ENCODE data around the gene CBLC.

CBLC gene

GRCh38 chr19:44848036-44848811, 70.5 kb downstream of the CBLC start:
- no peak overlapping the region for H2AFZ ChIP-seq (ENCODE audit: low read depth, low read length)
- no peak overlapping the region for H3K9ac ChIP-seq (ENCODE audit: low read depth, low read length)
- DNase-seq (no peak), ATAC-seq (ENCODE audit: insufficient read depth, low read depth) (no peak)
- no peak overlapping the region for H3K4me2 ChIP-seq (ENCODE audit: insufficient read depth, low read length)
- peaks cover 26% of the 10 kb centered on the region for H3K4me1 ChIP-seq (ENCODE audit: insufficient read depth, low read length)
- no peak for TF ChIP-seq CTCF (IDR thresholded peaks at IDR 0.05; ENCODE audit: borderline replicate concordance, extremely low read depth, low read length, poor library complexity, severe bottlenecking)
- no peak for TF ChIP-seq EZH2 (IDR thresholded peaks at IDR 0.05; ENCODE audit: borderline replicate concordance, low read depth, low read length, severe bottlenecking)
- no peak overlapping the region for H3K4me3 ChIP-seq (ENCODE audit: low read depth in 1 of 2, low read length in 2 of 2)
- no peaks in the 10 kb centered on the region for H3K27me3 ChIP-seq (ENCODE audit: insufficient read depth, low read length, poor library complexity)
- no peaks in the 10 kb centered on the region for H3K79me2 ChIP-seq (ENCODE audit: insufficient read depth, low read length)
- no peaks in the 10 kb centered on the region for H3K36me3 ChIP-seq (ENCODE audit: insufficient read depth, low read length)
- H3K9me3 ChIP-seq (ENCODE audit: insufficient read depth, low read length, severe bottlenecking): no peaks in the 10 kb centered on the region
- no peak overlapping the region for H3K27ac ChIP-seq (ENCODE audit: low read length)
- no peaks in the 10 kb centered on the region; the same call in 1 of the 2 replicates for H4K20me1 ChIP-seq (ENCODE audit: insufficient read depth, low read length)

- Histone ChIP-seq H3K27ac (ENCODE audit: low read length) (no peak overlapping the region), H3K27me3 (ENCODE audit: insufficient read depth, low read length, poor library complexity) (no peaks in the 10 kb centered on the region), H3K4me2 (ENCODE audit: insufficient read depth, low read length) (no peak overlapping the region), H3K9ac (ENCODE audit: low read depth, low read length) (no peak overlapping the region), H3K4me3 (ENCODE audit: low read depth in 1 of 2, low read length in 2 of 2) (no peak overlapping the region), H3K4me1 (ENCODE audit: insufficient read depth, low read length) (peaks cover 26% of the 10 kb centered on the region), H3K79me2 (ENCODE audit: insufficient read depth, low read length) (no peaks in the 10 kb centered on the region), H3K9me3 (ENCODE audit: insufficient read depth, low read length, severe bottlenecking) (no peaks in the 10 kb centered on the region), H3K36me3 (ENCODE audit: insufficient read depth, low read length) (no peaks in the 10 kb centered on the region), H2AFZ (ENCODE audit: low read depth, low read length) (no peak overlapping the region), H4K20me1 (ENCODE audit: insufficient read depth, low read length) (no peaks in the 10 kb centered on the region; the same call in 1 of the 2 replicates)
- DNase-seq (no peak), ATAC-seq (ENCODE audit: insufficient read depth, low read depth) (no peak)
- TF ChIP-seq CTCF (IDR thresholded peaks at IDR 0.05; ENCODE audit: borderline replicate concordance, extremely low read depth, low read length, poor library complexity, severe bottlenecking) (no peak), EZH2 (IDR thresholded peaks at IDR 0.05; ENCODE audit: borderline replicate concordance, low read depth, low read length, severe bottlenecking) (no peak)
Observed at GRCh38 chr19:44848812-44849447, 71.2 kb downstream of the CBLC start.

Data from DND-41 (cell line).